ENCODE data around the gene OR6N2.

OR6N2 gene

DNA sequence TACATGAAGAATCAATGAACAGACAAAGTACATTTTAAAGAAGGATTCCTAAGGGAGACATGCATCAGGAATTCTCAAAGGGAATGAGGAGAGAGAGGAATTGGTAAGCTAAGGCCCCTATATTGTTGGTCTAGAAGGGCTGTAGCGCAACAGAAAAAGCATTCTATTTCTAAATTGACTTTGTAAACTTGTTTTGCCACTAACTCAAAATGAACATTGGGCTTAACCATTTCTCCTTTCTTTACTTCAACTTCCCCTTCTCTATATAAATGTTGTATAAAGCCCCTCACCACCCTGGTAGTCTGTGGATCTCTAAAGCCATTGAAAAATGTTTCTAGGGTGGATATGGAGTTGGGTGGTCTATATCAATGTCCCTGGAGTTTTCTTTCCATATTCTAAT lies 20.4 kb upstream of the OR6N2 start:
- no peaks in the 10 kb centered on the region for H3K4me1 ChIP-seq
- in situ Hi-C loops (cut with MboI; ENCODE audit: low sequenced_read_pairs): no loop called here
- DNase-seq (ENCODE audit: low spot score in 2 of 2): no peak

DNA sequence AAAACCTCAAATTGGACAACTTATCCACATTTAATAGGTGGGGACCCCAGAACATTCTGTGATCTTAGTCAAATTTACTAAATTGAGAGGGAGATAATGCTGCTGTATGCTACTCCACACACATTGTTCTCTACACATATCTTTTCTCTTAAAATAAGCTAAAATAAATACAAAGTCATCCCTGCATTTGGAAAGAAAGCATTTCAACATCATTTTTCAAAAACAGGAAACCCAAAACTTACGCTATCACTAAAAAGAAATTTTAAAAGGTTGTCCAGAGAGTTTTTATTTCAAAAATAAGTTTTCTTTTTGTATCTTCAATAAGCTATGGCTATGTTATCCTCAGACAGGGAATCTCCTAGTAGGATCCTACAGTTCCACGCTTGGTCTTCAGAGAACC lies 19.5 kb upstream of the OR6N2 start:
- Histone ChIP-seq H3K9me3 (no peaks in the 10 kb centered on the region), H3K27me3 (ENCODE audit: low read depth) (no peaks in the 10 kb centered on the region), H3K4me3 (no peak overlapping the region), H3K36me3 (replicated peaks) (no peaks in the 10 kb centered on the region), H3K4me1 (no peaks in the 10 kb centered on the region)
- in situ Hi-C loops (cut with MboI; ENCODE audit: low sequenced_read_pairs): no loop called here
- DNase-seq (ENCODE audit: low spot score in 2 of 2): no peak

More for the DNA sequence above, 20.4 kb upstream of the OR6N2 start:
- no peaks in the 10 kb centered on the region for H3K9me3 ChIP-seq
- H3K27me3 ChIP-seq (ENCODE audit: low read depth): no peaks in the 10 kb centered on the region
- no peaks in the 10 kb centered on the region for H3K36me3 ChIP-seq (replicated peaks)
- H3K4me3 ChIP-seq: no peak overlapping the region

DNA sequence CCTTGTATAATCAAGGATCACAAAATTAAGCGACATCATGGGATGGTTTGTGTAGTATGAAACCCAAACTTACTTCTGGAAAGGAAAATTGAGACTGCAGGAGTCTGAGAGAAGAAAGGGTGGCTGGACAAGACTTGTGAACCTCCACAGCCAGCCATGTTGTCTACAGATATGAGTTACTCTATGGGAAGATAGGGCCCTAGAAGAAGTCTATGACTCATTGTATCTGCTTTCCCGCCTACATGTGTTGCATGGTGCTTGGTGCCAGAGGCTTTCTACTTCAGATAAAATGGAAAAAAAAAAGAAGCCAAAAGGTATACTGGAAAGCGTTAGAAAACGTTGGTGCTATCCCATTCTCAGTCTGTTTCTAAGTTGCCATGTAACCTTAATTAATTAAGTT lies 18.7 kb upstream of the OR6N2 start:
- in situ Hi-C loops (cut with MboI; ENCODE audit: low sequenced_read_pairs): no loop called here
- no peaks in the 10 kb centered on the region for H3K9me3 ChIP-seq
- H3K27me3 ChIP-seq (ENCODE audit: low read depth): no peaks in the 10 kb centered on the region
- H3K4me3 ChIP-seq: no peak overlapping the region
- H3K4me1 ChIP-seq: no peaks in the 10 kb centered on the region
- H3K36me3 ChIP-seq (replicated peaks): no peaks in the 10 kb centered on the region
- DNase-seq (ENCODE audit: low spot score in 2 of 2): no peak

DNA sequence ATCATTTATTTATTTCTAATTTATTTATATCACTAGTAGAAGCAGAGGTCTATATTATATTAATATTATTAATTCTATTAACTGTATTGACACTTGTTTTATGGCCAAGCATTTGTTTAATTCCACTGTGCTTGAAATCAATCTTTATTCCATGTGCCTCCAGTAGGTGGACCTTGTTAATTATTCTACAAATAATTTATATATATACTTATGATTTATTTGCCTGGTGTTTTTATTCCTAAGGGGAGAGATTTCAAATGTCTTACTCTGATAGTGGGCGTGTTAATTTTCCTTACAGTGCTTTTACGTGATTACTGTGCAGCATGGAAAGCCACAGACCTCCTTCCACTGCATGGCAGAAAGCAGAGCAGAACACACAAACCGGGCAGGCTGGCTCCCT lies 17.5 kb upstream of the OR6N2 start:
- no peaks in the 10 kb centered on the region for H3K36me3 ChIP-seq (replicated peaks)
- no peak overlapping the region for H3K4me3 ChIP-seq
- in situ Hi-C loops (cut with MboI; ENCODE audit: low sequenced_read_pairs): no loop called here
- no peaks in the 10 kb centered on the region for H3K4me1 ChIP-seq
- H3K9me3 ChIP-seq: no peaks in the 10 kb centered on the region
- DNase-seq (ENCODE audit: low spot score in 2 of 2): no peak
- H3K27me3 ChIP-seq (ENCODE audit: low read depth): no peaks in the 10 kb centered on the region

DNA sequence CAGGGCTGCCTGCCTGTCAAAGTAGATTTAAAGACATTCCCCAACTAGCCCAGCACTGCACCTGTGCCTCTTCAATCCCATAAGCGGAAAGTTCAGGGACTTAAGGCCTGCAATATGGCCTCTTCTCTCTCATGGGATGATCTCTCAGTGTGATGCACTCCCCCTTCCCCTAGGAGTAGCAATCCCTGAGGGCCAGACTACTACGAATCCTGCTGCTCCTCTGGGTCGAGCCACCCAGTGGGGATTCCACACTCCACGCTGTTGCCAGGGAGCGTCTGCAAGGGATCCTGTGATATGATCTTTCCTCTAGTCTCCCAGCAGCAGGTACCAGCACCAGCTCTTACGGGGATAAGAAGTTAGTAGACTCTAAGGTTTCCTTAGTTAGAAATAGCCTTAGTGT lies 13.2 kb upstream of the OR6N2 start:
- no peaks in the 10 kb centered on the region for H3K4me1 ChIP-seq
- no peak for DNase-seq (ENCODE audit: low spot score in 2 of 2)
- in situ Hi-C loops (cut with MboI; ENCODE audit: low sequenced_read_pairs): no loop called here
- H3K4me3 ChIP-seq: no peak overlapping the region
- H3K36me3 ChIP-seq (replicated peaks): no peaks in the 10 kb centered on the region
- no peaks in the 10 kb centered on the region for H3K27me3 ChIP-seq (ENCODE audit: low read depth)
- H3K9me3 ChIP-seq: no peaks in the 10 kb centered on the region

DNA sequence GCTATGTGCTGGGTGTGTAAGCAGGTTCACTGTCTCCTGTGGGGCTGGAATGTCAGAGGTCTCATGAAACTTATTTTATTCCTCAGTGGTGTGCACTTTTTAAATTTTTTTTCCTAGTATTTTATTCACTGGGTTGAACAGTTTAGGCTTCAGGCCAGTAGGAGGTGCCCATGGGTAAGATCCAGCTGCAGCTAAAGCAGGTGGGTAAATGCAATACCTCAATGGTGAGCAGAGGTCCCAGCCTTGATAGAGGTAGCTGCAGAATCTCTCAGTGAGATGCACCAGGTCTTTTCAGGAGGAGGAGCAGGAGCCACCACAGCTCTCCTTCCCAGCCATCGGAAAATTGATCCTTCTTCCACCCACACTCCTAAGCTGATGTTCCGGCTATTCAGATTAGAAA lies 12.6 kb upstream of the OR6N2 start:
- no peak for DNase-seq (ENCODE audit: low spot score in 2 of 2)
- no peaks in the 10 kb centered on the region for H3K27me3 ChIP-seq (ENCODE audit: low read depth)
- H3K4me1 ChIP-seq: no peaks in the 10 kb centered on the region
- no peaks in the 10 kb centered on the region for H3K36me3 ChIP-seq (replicated peaks)
- H3K4me3 ChIP-seq: no peak overlapping the region
- in situ Hi-C loops (cut with MboI; ENCODE audit: low sequenced_read_pairs): no loop called here
- no peaks in the 10 kb centered on the region for H3K9me3 ChIP-seq

DNA sequence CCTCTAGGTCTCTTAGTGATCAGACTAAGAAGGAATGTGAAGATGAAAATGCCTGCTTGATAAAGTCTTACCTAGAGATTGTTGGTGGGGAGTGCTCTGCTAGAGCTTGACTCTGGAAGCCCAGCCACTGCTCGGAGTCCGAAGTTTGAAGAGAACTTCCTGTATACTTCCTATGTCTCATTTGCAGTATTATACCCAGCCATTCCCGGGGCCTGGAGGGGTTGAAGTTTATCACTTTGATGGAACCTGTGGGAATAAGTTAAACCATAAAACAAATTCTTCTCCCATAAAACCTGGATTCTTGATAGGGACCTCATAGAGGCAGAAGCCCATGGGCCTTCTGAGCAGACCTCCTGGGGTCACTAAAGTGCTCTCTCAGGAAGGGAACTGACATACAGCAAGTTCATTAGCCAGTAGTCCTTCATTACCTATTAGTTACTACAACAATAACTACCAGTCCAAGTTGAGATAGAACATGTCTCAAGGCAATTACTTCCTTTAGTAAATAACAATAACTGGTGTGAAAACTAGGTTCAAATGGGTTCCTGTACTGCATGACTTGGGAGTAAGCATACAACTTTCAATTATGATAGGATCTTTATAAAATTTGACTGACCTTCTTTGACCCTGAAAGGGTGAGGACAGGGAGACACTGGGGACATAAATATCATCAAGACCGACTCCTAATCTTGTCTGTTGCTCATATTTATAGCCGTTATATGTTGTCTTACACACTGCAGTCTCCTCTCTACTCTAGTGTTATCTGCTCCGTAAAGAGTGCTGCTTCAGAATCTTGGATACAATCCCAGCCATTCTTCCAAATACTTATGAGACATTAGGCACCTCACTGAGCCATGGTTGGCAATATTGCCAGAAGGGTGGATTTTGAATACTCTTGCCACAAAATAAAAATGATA lies 8.8 kb downstream of the OR6N2 start, which contains the start of gene OR6N1:
TSS of gene OR6N1 (minus strand) at position 246 of the 917 bp plus-strand sequence. CDS start 5,513 bp downstream, outside the sequence.
- in situ Hi-C loops (cut with MboI; ENCODE audit: low sequenced_read_pairs): no loop called here
- Histone ChIP-seq H3K36me3 (replicated peaks) (no peaks in the 10 kb centered on the region), H3K4me3 (no peak within 1 kb of the TSS), H3K27me3 (ENCODE audit: low read depth) (no peaks in the 10 kb centered on the region), H3K4me1 (no peaks in the 10 kb centered on the region), H3K9me3 (no peaks in the 10 kb centered on the region)
- no peak for DNase-seq (ENCODE audit: low spot score in 2 of 2)

DNA sequence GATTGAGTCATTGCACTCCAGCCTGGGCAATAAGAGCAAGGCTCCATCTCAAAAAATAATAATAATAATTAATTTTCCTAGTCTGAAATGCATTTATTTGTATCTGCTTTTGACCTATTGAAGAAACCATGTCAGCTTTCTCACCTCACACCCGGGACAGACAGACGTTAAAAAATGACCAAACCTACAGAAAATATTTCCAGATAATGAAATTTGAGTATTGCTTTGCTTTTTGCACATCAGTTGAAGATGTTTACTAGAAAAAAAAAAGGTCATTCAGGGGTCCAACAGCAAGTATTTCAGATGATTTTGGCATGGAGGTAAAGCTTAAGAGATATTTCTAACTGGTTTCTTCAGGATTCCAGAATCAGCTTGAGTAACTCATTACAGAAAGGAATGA lies 26.6 kb downstream of the OR6N2 start, which contains the start of gene OR6K6:
TSS of gene OR6K6 (plus strand) at position 301 of the 400 bp plus-strand sequence. CDS start 168 bp downstream, outside the sequence.
- no peak for DNase-seq (ENCODE audit: low spot score in 2 of 2)
- no peaks in the 10 kb centered on the region for H3K27me3 ChIP-seq (ENCODE audit: low read depth)
- no peaks in the 10 kb centered on the region for H3K9me3 ChIP-seq
- H3K4me1 ChIP-seq: no peaks in the 10 kb centered on the region
- H3K4me3 ChIP-seq: no peak within 1 kb of the TSS
- in situ Hi-C loops (cut with MboI; ENCODE audit: low sequenced_read_pairs): no loop called here
- no peaks in the 10 kb centered on the region for H3K36me3 ChIP-seq (replicated peaks)

DNA sequence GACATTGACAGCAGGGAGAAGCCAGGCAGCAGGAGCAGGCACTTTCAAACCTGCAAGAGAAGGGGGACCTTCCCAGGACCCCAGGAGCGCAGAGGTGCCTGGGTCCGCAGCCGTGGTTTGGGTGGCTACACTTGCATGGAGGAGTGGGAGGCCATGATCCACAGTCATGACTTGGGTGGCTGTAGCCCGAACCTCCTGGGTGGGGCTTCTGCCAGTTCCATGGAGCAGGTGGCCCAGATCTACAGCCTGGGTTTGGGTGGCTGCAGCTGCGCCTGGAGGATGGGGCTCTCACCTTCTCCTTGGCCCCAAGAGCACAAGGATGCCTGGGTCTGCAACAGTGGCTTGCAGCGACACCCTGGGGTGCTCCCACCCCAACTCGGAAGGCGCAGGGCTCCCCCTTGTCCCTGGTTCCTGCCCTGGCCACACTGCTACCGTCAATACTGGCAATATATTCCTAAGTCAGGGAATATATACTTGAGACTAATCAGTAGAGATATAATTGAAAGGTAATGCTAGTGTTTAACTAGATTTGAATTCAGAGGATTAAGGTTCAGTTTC lies 28.8 kb downstream of the OR6N2 start:
- Histone ChIP-seq H3K4me3 (no peak overlapping the region), H3K9me3 (no peaks in the 10 kb centered on the region), H3K36me3 (replicated peaks) (no peaks in the 10 kb centered on the region), H3K27me3 (ENCODE audit: low read depth) (no peaks in the 10 kb centered on the region), H3K4me1 (no peaks in the 10 kb centered on the region)
- DNase-seq (ENCODE audit: low spot score in 2 of 2): no peak
- in situ Hi-C loops (cut with MboI; ENCODE audit: low sequenced_read_pairs): no loop called here

DNA sequence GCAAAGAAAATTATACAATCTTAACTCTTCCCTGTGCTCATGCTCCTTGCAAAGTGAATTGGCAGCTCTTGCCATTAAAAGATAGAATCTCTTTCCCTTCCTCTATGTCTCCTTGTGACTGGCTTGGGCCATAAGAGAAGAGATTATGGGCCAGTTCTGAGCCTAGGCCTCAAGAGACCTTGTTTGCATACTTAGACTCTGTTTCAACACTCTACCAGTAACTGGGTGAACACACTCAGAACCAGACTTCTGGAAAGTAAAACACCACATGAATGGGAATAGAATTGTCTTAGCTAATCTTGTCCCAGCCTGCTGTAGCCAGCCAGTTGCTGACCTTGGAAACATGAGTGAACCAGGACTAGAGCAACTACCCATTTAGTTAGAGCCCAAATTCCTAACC lies 45.2 kb downstream of the OR6N2 start:
- no peaks in the 10 kb centered on the region for H3K9me3 ChIP-seq
- no peak overlapping the region for H3K4me3 ChIP-seq
- in situ Hi-C loops (cut with MboI; ENCODE audit: low sequenced_read_pairs): no loop called here
- H3K36me3 ChIP-seq (replicated peaks): no peaks in the 10 kb centered on the region
- no peak for DNase-seq (ENCODE audit: low spot score in 2 of 2)
- H3K4me1 ChIP-seq: no peaks in the 10 kb centered on the region
- no peaks in the 10 kb centered on the region for H3K27me3 ChIP-seq (ENCODE audit: low read depth)

DNA sequence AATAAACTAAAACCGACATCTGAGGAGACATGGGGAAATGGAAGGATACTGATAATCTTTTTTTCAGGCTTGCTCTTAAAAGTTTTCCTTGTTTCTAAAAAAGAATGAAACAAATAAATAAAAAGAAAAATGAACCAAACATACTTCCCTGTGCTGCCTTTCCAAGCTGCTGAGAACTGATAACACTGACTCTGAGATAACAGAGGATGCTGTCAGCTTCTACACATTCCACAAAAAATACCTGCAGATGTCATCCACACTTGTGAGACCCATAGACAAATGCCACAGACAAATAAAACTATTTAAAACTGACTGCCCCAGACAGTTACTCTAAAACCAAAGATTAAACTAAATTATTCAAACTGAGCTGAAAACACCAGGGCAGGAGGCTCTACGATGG lies 48.5 kb downstream of the OR6N2 start:
- Histone ChIP-seq H3K36me3 (replicated peaks) (no peaks in the 10 kb centered on the region), H3K9me3 (no peaks in the 10 kb centered on the region), H3K4me3 (no peak overlapping the region), H3K27me3 (ENCODE audit: low read depth) (no peaks in the 10 kb centered on the region), H3K4me1 (no peaks in the 10 kb centered on the region)
- no peak for DNase-seq (ENCODE audit: low spot score in 2 of 2)
- in situ Hi-C loops (cut with MboI; ENCODE audit: low sequenced_read_pairs): no loop called here

DNA sequence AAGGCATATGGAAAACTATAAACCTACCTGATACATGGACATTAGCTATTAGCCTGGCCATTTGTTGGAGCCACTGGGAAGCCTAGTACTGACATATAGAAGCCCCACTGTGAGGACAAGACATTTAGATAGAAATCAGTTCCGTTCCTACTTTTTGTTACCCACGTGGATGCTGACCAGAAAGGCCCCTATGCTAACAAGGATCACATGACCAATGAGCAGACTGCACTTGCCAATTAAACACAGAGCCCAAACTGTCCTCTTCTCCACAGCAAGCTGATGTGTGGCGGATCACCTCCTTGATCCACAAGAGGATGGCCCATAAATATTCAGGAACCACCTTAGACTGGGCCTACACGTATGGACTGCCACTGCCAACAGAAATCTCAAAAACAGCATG lies 49.3 kb downstream of the OR6N2 start:
- Histone ChIP-seq H3K27me3 (ENCODE audit: low read depth) (no peaks in the 10 kb centered on the region), H3K36me3 (replicated peaks) (no peaks in the 10 kb centered on the region), H3K4me3 (no peak overlapping the region), H3K9me3 (no peaks in the 10 kb centered on the region), H3K4me1 (no peaks in the 10 kb centered on the region)
- in situ Hi-C loops (cut with MboI; ENCODE audit: low sequenced_read_pairs): no loop called here
- no peak for DNase-seq (ENCODE audit: low spot score in 2 of 2)

DNA sequence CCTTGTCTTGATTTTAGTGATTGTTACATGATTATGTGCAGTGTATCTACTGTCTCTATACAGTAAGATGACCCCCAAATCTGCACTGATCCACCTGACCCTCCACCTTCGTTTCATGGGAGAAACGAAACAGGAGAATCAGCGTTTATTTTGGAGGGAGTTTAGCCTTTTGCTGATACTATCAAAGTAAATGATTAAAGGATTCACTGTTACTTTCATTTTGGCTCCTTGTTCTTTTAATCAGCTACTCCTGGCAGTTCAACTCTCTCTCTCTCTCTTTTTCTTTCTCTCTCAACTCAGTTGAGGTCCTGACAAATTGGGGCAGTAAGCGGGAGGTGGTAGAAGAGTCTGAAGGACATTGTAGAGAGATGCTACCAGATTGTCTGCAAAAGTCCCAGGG lies 50.6 kb downstream of the OR6N2 start:
- in situ Hi-C loops (cut with MboI; ENCODE audit: low sequenced_read_pairs): no loop called here
- H3K9me3 ChIP-seq: no peaks in the 10 kb centered on the region
- no peak for DNase-seq (ENCODE audit: low spot score in 2 of 2)
- H3K4me1 ChIP-seq: no peaks in the 10 kb centered on the region
- H3K4me3 ChIP-seq: no peak overlapping the region
- no peaks in the 10 kb centered on the region for H3K27me3 ChIP-seq (ENCODE audit: low read depth)
- H3K36me3 ChIP-seq (replicated peaks): no peaks in the 10 kb centered on the region

DNA sequence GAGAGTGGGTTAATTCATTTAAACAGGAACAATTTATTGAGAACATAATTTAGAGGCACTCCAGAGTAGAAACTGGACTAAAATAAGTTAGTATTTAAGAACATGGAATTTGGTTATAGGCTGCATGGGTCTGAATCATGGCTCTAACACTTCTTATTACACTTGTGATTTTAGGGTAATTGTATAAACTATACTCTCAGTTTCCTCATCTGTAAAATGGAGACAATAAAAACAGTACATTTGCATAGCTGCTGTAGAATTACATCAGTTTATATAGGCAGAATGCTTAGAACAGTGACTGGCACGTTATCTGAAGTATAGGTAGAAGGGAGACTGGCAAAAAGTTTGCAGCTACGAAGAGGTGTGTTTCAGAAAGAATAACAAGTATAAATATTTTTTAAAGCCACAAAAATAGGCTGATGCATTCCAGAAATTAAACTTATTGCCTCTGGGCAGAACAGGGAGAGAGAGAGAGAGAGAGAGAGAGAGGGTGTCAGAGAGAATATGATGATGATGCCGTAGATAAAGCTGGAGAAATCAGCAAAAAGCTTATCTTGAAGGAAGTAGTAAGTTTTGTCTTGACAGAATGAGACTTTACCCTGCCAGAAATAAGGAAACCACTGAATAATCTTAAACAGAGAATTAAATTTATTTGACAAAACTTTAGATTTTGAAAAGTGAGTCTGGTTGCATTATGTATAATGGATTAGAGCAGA lies 52.3 kb downstream of the OR6N2 start:
- H3K36me3 ChIP-seq (replicated peaks): no peaks in the 10 kb centered on the region
- H3K4me1 ChIP-seq: no peaks in the 10 kb centered on the region
- no peaks in the 10 kb centered on the region for H3K9me3 ChIP-seq
- no peak for DNase-seq (ENCODE audit: low spot score in 2 of 2)
- H3K4me3 ChIP-seq: no peak overlapping the region
- in situ Hi-C loops (cut with MboI; ENCODE audit: low sequenced_read_pairs): no loop called here
- H3K27me3 ChIP-seq (ENCODE audit: low read depth): no peaks in the 10 kb centered on the region

Measured in HAP-1 (cell line).